ENCODE results near the gene SCYGR2.

SCYGR2 gene

GRCh38 chr2:227608561-227609338 is 10.1 kb downstream of the SCYGR2 start:
- TF ChIP-seq PAX5 (IDR thresholded peaks at IDR 0.05; ENCODE audit: insufficient read depth, low read length, severe bottlenecking), result no peak
- TF ChIP-seq SPI1 (IDR thresholded peaks at IDR 0.05; ENCODE audit: low read depth, low read length), result peak; percentile 50
- no peak for DNase-seq (ENCODE audit: insufficient read length, low spot score)
- peak; percentile 5 for FAIRE-seq

DNA sequence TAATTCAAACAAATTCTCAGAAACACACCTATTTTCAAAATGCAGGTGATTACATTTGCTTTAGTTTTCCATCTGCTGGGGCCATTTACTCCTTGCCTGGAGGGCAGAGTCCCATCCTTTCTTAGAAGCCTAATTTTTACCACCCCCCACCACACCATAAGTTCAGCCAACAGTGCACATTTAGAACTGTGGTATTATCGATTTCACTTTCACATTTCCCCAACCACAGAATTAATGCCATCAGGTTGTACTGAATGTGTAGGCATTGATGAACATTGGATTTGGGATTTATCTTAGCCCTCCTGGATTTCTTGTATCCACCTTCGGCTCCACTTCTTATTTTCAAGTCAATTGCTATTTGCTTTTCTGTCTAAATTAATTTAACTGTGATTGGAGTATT is 11.4 kb downstream of the SCYGR2 start:
- DNase-seq (ENCODE audit: insufficient read length, low spot score), result no peak
- no peak for TF ChIP-seq POU2F2 (IDR thresholded peaks at IDR 0.05; ENCODE audit: low read depth, low read length)
- TF ChIP-seq TAF1 (IDR thresholded peaks at IDR 0.05; ENCODE audit: low read depth, low read length), result no peak
- no peak for TF ChIP-seq PAX5 (IDR thresholded peaks at IDR 0.05; ENCODE audit: insufficient read depth, low read length, severe bottlenecking)
- TF ChIP-seq SPI1 (IDR thresholded peaks at IDR 0.05; ENCODE audit: low read depth, low read length), result no peak
- no peak for FAIRE-seq

DNA sequence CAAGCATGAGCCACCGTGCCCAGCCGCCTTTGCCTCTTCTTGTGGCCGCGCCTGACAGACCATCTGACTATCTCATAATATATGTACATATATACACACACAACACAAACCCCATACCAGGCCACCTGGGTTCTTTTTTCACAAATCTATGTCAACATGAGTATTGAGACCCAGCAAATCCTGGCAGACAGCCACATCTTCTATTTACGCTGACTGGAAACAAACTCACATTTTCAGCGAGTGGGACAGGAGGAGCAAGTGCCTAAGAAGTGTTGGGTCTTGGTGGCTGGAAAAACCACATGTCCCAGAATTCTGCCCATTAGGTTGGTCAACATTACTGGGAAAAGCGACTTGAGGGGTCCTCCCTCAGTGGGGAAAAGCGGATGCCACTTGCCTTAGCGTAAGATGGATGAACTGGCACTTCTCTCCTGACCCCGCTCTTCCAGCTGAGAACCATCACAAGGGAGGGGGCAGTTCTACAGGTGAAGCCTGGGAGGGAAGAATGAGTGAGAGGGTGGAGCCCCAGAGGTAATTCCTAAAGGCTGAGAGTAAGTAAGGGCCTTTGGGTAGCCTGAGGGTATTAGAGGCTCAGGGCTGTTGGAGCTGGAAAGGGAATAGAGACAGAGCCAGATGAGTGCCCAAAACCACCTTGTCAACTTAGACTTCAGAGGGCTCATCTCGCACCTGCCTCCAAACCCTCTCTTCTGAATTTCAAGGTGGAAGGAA is 14.0 kb downstream of the SCYGR2 start:
- FAIRE-seq (peak; percentile 40), DNase-seq (ENCODE audit: insufficient read length, low spot score) (no peak)
- TF ChIP-seq PAX5 (IDR thresholded peaks at IDR 0.05; ENCODE audit: insufficient read depth, low read length, severe bottlenecking) (no peak), SPI1 (IDR thresholded peaks at IDR 0.05; ENCODE audit: low read depth, low read length) (no peak), POLR2A (IDR thresholded peaks at IDR 0.05; ENCODE audit: low read depth, low read length) (no peak), POLR2AphosphoS5 (IDR thresholded peaks at IDR 0.05; ENCODE audit: low read depth, low read length) (no peak), TAF1 (IDR thresholded peaks at IDR 0.05; ENCODE audit: low read depth, low read length) (no peak), POU2F2 (IDR thresholded peaks at IDR 0.05; ENCODE audit: low read depth, low read length) (no peak)

DNA sequence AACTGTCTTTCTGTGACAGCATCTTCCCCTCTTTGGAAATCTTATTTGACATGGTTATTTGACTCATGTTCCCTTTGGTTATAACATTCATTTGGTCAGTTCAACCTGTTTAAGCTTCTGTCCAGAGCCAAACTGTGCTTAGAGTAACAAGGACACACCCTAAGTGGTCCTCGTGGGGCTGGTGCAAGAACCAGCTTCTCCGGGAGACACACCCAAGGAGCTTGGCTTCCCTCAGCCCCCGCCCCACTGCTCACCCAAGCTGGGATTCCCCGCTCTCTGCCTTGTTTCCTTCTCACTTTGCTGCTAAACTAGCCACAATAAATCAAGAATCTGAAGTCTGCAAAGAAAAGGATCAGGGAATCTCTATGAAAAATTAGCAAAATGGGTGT is 14.6 kb downstream of the SCYGR2 start:
- DNase-seq (ENCODE audit: insufficient read length, low spot score) (no peak), FAIRE-seq (peak; percentile 31)
- no peak for TF ChIP-seq POU2F2 (IDR thresholded peaks at IDR 0.05; ENCODE audit: low read depth, low read length)
- no peak for TF ChIP-seq SPI1 (IDR thresholded peaks at IDR 0.05; ENCODE audit: low read depth, low read length)
- no peak for TF ChIP-seq PAX5 (IDR thresholded peaks at IDR 0.05; ENCODE audit: insufficient read depth, low read length, severe bottlenecking)
- TF ChIP-seq TAF1 (IDR thresholded peaks at IDR 0.05; ENCODE audit: low read depth, low read length), result no peak
- TF ChIP-seq POLR2A (IDR thresholded peaks at IDR 0.05; ENCODE audit: low read depth, low read length), result no peak
- TF ChIP-seq POLR2AphosphoS5 (IDR thresholded peaks at IDR 0.05; ENCODE audit: low read depth, low read length), result no peak

DNA sequence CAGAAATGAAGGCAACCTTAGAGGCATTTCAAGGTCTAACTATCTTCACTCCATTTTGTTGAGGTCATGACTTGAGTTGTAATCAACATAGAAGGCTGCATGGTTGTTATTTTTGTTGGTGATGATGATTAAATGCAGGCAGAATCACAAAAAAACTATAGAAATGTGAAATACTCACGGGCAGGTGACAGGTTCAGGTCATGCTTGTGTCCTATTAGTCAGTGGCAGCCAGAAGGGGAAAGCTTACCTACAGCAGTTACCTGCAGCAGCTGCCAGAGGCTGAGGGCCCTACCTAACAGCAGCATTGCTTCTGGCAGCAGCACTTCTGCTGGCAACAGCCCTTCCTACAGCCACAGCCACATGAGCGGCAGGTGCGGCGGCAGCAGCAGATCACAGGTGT is 15.6 kb downstream of the SCYGR2 start:
- no peak for DNase-seq (ENCODE audit: insufficient read length, low spot score)
- no peak for TF ChIP-seq POU2F2 (IDR thresholded peaks at IDR 0.05; ENCODE audit: low read depth, low read length)
- no peak for TF ChIP-seq SPI1 (IDR thresholded peaks at IDR 0.05; ENCODE audit: low read depth, low read length)
- TF ChIP-seq POLR2AphosphoS5 (IDR thresholded peaks at IDR 0.05; ENCODE audit: low read depth, low read length), result no peak
- TF ChIP-seq POLR2A (IDR thresholded peaks at IDR 0.05; ENCODE audit: low read depth, low read length), result no peak
- no peak for TF ChIP-seq TAF1 (IDR thresholded peaks at IDR 0.05; ENCODE audit: low read depth, low read length)
- no peak for TF ChIP-seq PAX5 (IDR thresholded peaks at IDR 0.05; ENCODE audit: insufficient read depth, low read length, severe bottlenecking)
- FAIRE-seq, result no peak

DNA sequence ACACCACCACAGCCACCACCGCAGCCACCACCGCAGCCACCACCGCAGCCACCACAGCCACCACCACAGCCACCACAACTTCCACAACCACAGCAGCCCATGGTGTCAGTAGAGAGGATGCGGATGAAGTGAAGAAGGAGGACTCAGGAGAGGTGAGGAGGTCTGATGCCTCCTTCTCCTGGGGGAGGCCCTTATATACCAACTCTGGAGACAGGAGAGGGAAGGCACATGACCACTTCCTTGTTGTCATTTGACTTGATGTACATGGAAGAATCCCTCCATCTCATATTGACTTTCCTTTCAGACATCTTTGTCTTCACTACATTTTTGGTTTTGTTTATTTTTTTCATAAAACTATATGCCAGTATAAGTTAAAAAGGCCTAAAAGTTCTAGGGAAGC is 16.0 kb downstream of the SCYGR2 start, which contains the start of gene SCYGR3:
Gene SCYGR3 (minus strand): TSS at position 101 of the 400 bp plus-strand sequence. CDS start 0 bp downstream, at position 101.
- DNase-seq (ENCODE audit: insufficient read length, low spot score) (no peak), FAIRE-seq (no peak)
- TF ChIP-seq PAX5 (IDR thresholded peaks at IDR 0.05; ENCODE audit: insufficient read depth, low read length, severe bottlenecking), result no peak
- no peak for TF ChIP-seq SPI1 (IDR thresholded peaks at IDR 0.05; ENCODE audit: low read depth, low read length)
- no peak for TF ChIP-seq TAF1 (IDR thresholded peaks at IDR 0.05; ENCODE audit: low read depth, low read length)
- no peak for TF ChIP-seq POU2F2 (IDR thresholded peaks at IDR 0.05; ENCODE audit: low read depth, low read length)
- TF ChIP-seq POLR2A (IDR thresholded peaks at IDR 0.05; ENCODE audit: low read depth, low read length), result no peak
- no peak for TF ChIP-seq POLR2AphosphoS5 (IDR thresholded peaks at IDR 0.05; ENCODE audit: low read depth, low read length)

GRCh38 chr2:227615181-227615580 is 16.5 kb downstream of the SCYGR2 start:
- FAIRE-seq, result no peak
- TF ChIP-seq TAF1 (IDR thresholded peaks at IDR 0.05; ENCODE audit: low read depth, low read length) (no peak), POLR2A (IDR thresholded peaks at IDR 0.05; ENCODE audit: low read depth, low read length) (no peak), POLR2AphosphoS5 (IDR thresholded peaks at IDR 0.05; ENCODE audit: low read depth, low read length) (no peak), SPI1 (IDR thresholded peaks at IDR 0.05; ENCODE audit: low read depth, low read length) (no peak), POU2F2 (IDR thresholded peaks at IDR 0.05; ENCODE audit: low read depth, low read length) (no peak), PAX5 (IDR thresholded peaks at IDR 0.05; ENCODE audit: insufficient read depth, low read length, severe bottlenecking) (no peak)
- no peak for DNase-seq (ENCODE audit: insufficient read length, low spot score)

DNA sequence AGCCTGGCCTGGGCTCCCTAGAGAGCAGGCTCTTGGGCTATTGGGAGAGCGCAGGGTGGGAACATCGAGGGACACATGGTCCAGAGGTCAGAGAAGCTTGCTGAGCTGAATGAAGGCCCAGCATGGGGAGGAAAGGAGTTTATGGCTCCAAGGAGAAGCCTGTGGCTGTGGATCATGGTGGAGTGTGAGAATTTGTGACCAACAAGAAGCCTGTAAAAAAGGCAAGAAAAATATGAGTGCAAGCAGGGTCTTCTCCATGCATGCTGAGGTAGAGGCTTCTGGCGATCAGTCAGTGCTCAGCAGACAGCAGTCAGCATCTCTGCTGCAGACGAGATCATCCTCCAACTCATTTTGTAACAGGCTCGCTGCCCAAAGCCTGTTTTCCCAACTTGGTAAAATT is 17.2 kb downstream of the SCYGR2 start:
- FAIRE-seq (no peak), DNase-seq (ENCODE audit: insufficient read length, low spot score) (no peak)
- TF ChIP-seq SPI1 (IDR thresholded peaks at IDR 0.05; ENCODE audit: low read depth, low read length) (no peak), TAF1 (IDR thresholded peaks at IDR 0.05; ENCODE audit: low read depth, low read length) (no peak), POLR2A (IDR thresholded peaks at IDR 0.05; ENCODE audit: low read depth, low read length) (no peak), PAX5 (IDR thresholded peaks at IDR 0.05; ENCODE audit: insufficient read depth, low read length, severe bottlenecking) (no peak), POU2F2 (IDR thresholded peaks at IDR 0.05; ENCODE audit: low read depth, low read length) (no peak), POLR2AphosphoS5 (IDR thresholded peaks at IDR 0.05; ENCODE audit: low read depth, low read length) (no peak)

GRCh38 chr2:227616631-227617030 is 17.9 kb downstream of the SCYGR2 start:
- TF ChIP-seq SPI1 (IDR thresholded peaks at IDR 0.05; ENCODE audit: low read depth, low read length) (no peak), POLR2AphosphoS5 (IDR thresholded peaks at IDR 0.05; ENCODE audit: low read depth, low read length) (no peak), POLR2A (IDR thresholded peaks at IDR 0.05; ENCODE audit: low read depth, low read length) (no peak), PAX5 (IDR thresholded peaks at IDR 0.05; ENCODE audit: insufficient read depth, low read length, severe bottlenecking) (no peak), TAF1 (IDR thresholded peaks at IDR 0.05; ENCODE audit: low read depth, low read length) (no peak), POU2F2 (IDR thresholded peaks at IDR 0.05; ENCODE audit: low read depth, low read length) (no peak)
- no peak for DNase-seq (ENCODE audit: insufficient read length, low spot score)
- no peak for FAIRE-seq

All from GM12891 (cell line).